HG02642 (cell line): ENCODE data around the gene SPTLC3.

ENCODE experiments used
- ATAC-seq: cut with Tn5 transposase; IDR thresholded peaks from one replicate; pipeline ENCODE4 v1.9.1; 2021; ENCODE audit warnings: mild to moderate bottlenecking; ENCODE audit not compliant: unreplicated experiment, poor library complexity

SPTLC3 gene

GRCh38 chr20:13089950-13090469 is 81.2 kb downstream of the SPTLC3 start:
- ATAC-seq = no peak

- ATAC-seq = no peak
Measured at GRCh38 chr20:13092111-13092510, 83.3 kb downstream of the SPTLC3 start.

GRCh38 chr20:13094976-13095375 is 86.2 kb downstream of the SPTLC3 start:
- no peak for ATAC-seq

GRCh38 chr20:13098720-13099355 is 90.1 kb downstream of the SPTLC3 start:
- ATAC-seq = no peak

GRCh38 chr20:13099676-13100075 is 90.9 kb downstream of the SPTLC3 start:
- ATAC-seq = no peak

GRCh38 chr20:13101276-13101675 is 92.5 kb downstream of the SPTLC3 start:
- no peak for ATAC-seq

GRCh38 chr20:13101706-13102105 is 92.9 kb downstream of the SPTLC3 start:
- no peak for ATAC-seq

GRCh38 chr20:13102237-13102636 is 93.5 kb downstream of the SPTLC3 start:
- ATAC-seq = no peak

- no peak for ATAC-seq
Measured at GRCh38 chr20:13102694-13103093, 93.9 kb downstream of the SPTLC3 start.

- no peak for ATAC-seq
Measured at GRCh38 chr20:13105039-13105438, 96.3 kb downstream of the SPTLC3 start.

GRCh38 chr20:13105864-13106457 is 97.2 kb downstream of the SPTLC3 start:
- no peak for ATAC-seq

- ATAC-seq = no peak
Measured at GRCh38 chr20:13109658-13110057, 100.9 kb downstream of the SPTLC3 start.

- ATAC-seq = no peak
Measured at GRCh38 chr20:13110796-13111195, 102.0 kb downstream of the SPTLC3 start.

GRCh38 chr20:13111249-13111911 is 102.6 kb downstream of the SPTLC3 start:
- ATAC-seq = no peak

GRCh38 chr20:13113731-13114130 is 105.0 kb downstream of the SPTLC3 start:
- ATAC-seq = no peak

- no peak for ATAC-seq
Measured at GRCh38 chr20:13117200-13117599, 108.4 kb downstream of the SPTLC3 start.

GRCh38 chr20:13118676-13119075 is 109.9 kb downstream of the SPTLC3 start:
- ATAC-seq = no peak

GRCh38 chr20:13119583-13119982 is 110.8 kb downstream of the SPTLC3 start:
- peak; percentile 57 for ATAC-seq

- ATAC-seq = no peak
Measured at GRCh38 chr20:13120471-13120870, 111.7 kb downstream of the SPTLC3 start.

- peak; percentile 78 for ATAC-seq
Measured at GRCh38 chr20:13121840-13122515, 113.2 kb downstream of the SPTLC3 start.

GRCh38 chr20:13125486-13125885 is 116.7 kb downstream of the SPTLC3 start:
- ATAC-seq = no peak
